ENCODE results near the gene IL1RN. TPM values are rescaled to one million over a fixed set of nuclear protein-coding genes. Genes with fewer than 3 reads are reported as not detected.
A peak's percentile ranks its signal among the peaks of the same experiment; 100 is the strongest.

The IL1RN gene
- total and polyA plus RNA-seq, 2 of the 13 experiments (the other 11 are each of a cell fraction or from before 2014, with no cell fraction given), result 21.2 to 101 TPM

DNA sequence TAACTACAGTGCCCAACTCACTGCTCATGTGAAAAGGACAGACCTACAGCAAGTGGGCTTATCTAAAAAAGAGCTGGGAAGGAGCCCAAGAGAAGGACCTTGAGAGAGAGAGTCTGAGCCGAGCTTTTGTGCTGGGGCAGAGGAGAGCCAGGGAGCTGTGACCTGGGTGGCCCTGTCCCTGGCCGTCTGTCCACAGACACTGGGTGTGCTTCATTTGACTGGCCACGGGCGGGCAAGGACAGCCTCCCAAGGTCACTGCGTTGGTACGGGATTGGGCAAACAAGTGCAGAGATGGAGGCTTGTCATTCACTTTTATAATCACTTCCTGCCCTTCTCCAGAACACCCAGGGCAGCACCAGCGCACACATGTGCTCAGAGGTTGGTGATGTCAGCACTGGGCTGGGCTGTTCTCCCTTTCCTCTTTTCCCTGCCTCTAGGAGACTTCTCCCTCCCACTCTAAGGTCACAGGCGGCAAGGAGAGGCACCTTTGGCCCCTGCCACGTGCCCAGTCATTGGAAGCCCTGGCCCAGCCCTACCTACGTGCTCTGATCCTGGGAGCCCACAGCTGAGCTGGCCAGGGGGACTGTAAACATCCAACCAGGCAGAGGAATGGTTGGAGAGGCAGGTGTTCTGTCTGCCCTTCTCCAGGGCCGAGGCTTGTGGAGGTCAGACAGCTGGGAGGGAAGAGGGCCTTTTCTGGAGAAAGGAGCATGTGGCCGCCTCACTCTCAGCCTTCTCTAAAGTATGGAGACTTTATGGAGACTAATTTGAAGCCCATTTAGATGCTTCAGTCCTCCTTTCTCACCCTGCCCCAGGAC is 39.9 kb downstream of the IL1RN start (continued):
- peak; percentile 75; the same call in 1 of the 2 replicates for TF ChIP-seq TMF1 (CRISPR knock-in tag; IDR thresholded peaks at IDR 0.05; ENCODE audit: low read depth)
- TF ChIP-seq, protein P1, sequence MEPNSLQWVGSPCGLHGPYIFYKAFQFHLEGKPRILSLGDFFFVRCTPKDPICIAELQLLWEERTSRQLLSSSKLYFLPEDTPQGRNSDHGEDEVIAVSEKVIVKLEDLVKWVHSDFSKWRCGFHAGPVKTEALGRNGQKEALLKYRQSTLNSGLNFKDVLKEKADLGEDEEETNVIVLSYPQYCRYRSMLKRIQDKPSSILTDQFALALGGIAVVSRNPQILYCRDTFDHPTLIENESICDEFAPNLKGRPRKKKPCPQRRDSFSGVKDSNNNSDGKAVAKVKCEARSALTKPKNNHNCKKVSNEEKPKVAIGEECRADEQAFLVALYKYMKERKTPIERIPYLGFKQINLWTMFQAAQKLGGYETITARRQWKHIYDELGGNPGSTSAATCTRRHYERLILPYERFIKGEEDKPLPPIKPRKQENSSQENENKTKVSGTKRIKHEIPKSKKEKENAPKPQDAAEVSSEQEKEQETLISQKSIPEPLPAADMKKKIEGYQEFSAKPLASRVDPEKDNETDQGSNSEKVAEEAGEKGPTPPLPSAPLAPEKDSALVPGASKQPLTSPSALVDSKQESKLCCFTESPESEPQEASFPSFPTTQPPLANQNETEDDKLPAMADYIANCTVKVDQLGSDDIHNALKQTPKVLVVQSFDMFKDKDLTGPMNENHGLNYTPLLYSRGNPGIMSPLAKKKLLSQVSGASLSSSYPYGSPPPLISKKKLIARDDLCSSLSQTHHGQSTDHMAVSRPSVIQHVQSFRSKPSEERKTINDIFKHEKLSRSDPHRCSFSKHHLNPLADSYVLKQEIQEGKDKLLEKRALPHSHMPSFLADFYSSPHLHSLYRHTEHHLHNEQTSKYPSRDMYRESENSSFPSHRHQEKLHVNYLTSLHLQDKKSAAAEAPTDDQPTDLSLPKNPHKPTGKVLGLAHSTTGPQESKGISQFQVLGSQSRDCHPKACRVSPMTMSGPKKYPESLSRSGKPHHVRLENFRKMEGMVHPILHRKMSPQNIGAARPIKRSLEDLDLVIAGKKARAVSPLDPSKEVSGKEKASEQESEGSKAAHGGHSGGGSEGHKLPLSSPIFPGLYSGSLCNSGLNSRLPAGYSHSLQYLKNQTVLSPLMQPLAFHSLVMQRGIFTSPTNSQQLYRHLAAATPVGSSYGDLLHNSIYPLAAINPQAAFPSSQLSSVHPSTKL (CRISPR knock-in tag; IDR thresholded peaks at IDR 0.05), result peak; percentile 98
- TF ChIP-seq SCMH1 (CRISPR knock-in tag; IDR thresholded peaks at IDR 0.05; ENCODE audit: borderline replicate concordance), result no peak
- TF ChIP-seq, protein P2, sequence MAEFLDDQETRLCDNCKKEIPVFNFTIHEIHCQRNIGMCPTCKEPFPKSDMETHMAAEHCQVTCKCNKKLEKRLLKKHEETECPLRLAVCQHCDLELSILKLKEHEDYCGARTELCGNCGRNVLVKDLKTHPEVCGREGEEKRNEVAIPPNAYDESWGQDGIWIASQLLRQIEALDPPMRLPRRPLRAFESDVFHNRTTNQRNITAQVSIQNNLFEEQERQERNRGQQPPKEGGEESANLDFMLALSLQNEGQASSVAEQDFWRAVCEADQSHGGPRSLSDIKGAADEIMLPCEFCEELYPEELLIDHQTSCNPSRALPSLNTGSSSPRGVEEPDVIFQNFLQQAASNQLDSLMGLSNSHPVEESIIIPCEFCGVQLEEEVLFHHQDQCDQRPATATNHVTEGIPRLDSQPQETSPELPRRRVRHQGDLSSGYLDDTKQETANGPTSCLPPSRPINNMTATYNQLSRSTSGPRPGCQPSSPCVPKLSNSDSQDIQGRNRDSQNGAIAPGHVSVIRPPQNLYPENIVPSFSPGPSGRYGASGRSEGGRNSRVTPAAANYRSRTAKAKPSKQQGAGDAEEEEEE (CRISPR knock-in tag; IDR thresholded peaks at IDR 0.05; ENCODE audit: borderline replicate concordance), result peak; percentile 97; the same call in 1 of the 2 replicates
- TF ChIP-seq, protein P3, sequence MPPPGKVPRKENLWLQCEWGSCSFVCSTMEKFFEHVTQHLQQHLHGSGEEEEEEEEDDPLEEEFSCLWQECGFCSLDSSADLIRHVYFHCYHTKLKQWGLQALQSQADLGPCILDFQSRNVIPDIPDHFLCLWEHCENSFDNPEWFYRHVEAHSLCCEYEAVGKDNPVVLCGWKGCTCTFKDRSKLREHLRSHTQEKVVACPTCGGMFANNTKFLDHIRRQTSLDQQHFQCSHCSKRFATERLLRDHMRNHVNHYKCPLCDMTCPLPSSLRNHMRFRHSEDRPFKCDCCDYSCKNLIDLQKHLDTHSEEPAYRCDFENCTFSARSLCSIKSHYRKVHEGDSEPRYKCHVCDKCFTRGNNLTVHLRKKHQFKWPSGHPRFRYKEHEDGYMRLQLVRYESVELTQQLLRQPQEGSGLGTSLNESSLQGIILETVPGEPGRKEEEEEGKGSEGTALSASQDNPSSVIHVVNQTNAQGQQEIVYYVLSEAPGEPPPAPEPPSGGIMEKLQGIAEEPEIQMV (CRISPR knock-in tag; IDR thresholded peaks at IDR 0.05; ENCODE audit: low read depth), result peak; percentile 94
- TF ChIP-seq, protein P4, sequence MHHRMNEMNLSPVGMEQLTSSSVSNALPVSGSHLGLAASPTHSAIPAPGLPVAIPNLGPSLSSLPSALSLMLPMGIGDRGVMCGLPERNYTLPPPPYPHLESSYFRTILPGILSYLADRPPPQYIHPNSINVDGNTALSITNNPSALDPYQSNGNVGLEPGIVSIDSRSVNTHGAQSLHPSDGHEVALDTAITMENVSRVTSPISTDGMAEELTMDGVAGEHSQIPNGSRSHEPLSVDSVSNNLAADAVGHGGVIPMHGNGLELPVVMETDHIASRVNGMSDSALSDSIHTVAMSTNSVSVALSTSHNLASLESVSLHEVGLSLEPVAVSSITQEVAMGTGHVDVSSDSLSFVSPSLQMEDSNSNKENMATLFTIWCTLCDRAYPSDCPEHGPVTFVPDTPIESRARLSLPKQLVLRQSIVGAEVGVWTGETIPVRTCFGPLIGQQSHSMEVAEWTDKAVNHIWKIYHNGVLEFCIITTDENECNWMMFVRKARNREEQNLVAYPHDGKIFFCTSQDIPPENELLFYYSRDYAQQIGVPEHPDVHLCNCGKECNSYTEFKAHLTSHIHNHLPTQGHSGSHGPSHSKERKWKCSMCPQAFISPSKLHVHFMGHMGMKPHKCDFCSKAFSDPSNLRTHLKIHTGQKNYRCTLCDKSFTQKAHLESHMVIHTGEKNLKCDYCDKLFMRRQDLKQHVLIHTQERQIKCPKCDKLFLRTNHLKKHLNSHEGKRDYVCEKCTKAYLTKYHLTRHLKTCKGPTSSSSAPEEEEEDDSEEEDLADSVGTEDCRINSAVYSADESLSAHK (CRISPR knock-in tag; IDR thresholded peaks at IDR 0.05; ENCODE audit: borderline replicate concordance), result no peak
- no peak for TF ChIP-seq AKNA (CRISPR knock-in tag; IDR thresholded peaks at IDR 0.05; ENCODE audit: borderline replicate concordance)
- TF ChIP-seq PAX8 (CRISPR knock-in tag; IDR thresholded peaks at IDR 0.05; ENCODE audit: borderline replicate concordance), result peak; percentile 71; the same call in 1 of the 2 replicates
- peak; percentile 86 for TF ChIP-seq HNRNPL (IDR thresholded peaks at IDR 0.05; ENCODE audit: low read depth, low read length)
- TF ChIP-seq TFDP2 (CRISPR knock-in tag; IDR thresholded peaks at IDR 0.05), result peak; percentile 96
